NCI-H774 (cell line): ENCODE measurements around the gene FNDC4.
A peak's percentile ranks its signal among the peaks of the same experiment; 100 is the strongest.

ENCODE experiments used
- DNase-seq: peaks from one replicate; lab custom pipeline; 2025; lab: John Stamatoyannopoulos, UW

FNDC4 gene

GRCh38 chr2:27494284-27494943 lies 586 bp downstream of the FNDC4 start:
- DNase-seq, result no peak

GRCh38 chr2:27493948-27494283 lies 1.1 kb downstream of the FNDC4 start:
- DNase-seq, result no peak

- no peak for DNase-seq
Observed at GRCh38 chr2:27492557-27492956, 2.4 kb downstream of the FNDC4 start.

GRCh38 chr2:27489498-27490397 lies 5.3 kb downstream of the FNDC4 start, which contains the start of gene IFT172:
Gene IFT172, minus strand, starts transcription at chr2:27489743. Its CDS starts 90 bp downstream, at chr2:27489653.
- DNase-seq, result peak; percentile 99

- DNase-seq, result peak; percentile 6
Observed at GRCh38 chr2:27489118-27489497, 5.9 kb downstream of the FNDC4 start.

- DNase-seq, result no peak
Observed at GRCh38 chr2:27485496-27485895, 9.5 kb downstream of the FNDC4 start.

GRCh38 chr2:27471961-27472360 lies 23.0 kb downstream of the FNDC4 start:
- DNase-seq, result no peak

GRCh38 chr2:27464443-27464842 lies 30.6 kb downstream of the FNDC4 start:
- no peak for DNase-seq

- DNase-seq, result no peak
Observed at GRCh38 chr2:27461118-27461517, 33.9 kb downstream of the FNDC4 start.

- no peak for DNase-seq
Observed at GRCh38 chr2:27453968-27454367, 41.0 kb downstream of the FNDC4 start.

GRCh38 chr2:27451095-27451494 lies 43.9 kb downstream of the FNDC4 start:
- DNase-seq, result no peak

GRCh38 chr2:27448381-27448780 lies 46.6 kb downstream of the FNDC4 start:
- no peak for DNase-seq

- no peak for DNase-seq
Observed at GRCh38 chr2:27446057-27446456, 48.9 kb downstream of the FNDC4 start.

- no peak for DNase-seq
Observed at GRCh38 chr2:27445615-27446014, 49.4 kb downstream of the FNDC4 start.

GRCh38 chr2:27445155-27445554 lies 49.8 kb downstream of the FNDC4 start:
- DNase-seq, result no peak

GRCh38 chr2:27442920-27443282 lies 52.1 kb downstream of the FNDC4 start:
- no peak for DNase-seq

- no peak for DNase-seq
Observed at GRCh38 chr2:27441958-27442919, 52.8 kb downstream of the FNDC4 start, which contains the start of gene KRTCAP3. Gene KRTCAP3, plus strand, starts transcription at chr2:27442381. Its CDS starts 32 bp downstream, at chr2:27442413.
